Superior temporal gyrus (tissue), 1 donor: ENCODE data around the gene TIPARP.

Source experiments
- DNase-seq: peaks from one replicate; pipeline ENCODE4 v3.0.0-alpha.2; 2016; ENCODE audit errors: extremely low spot score

Gene TIPARP

DNA sequence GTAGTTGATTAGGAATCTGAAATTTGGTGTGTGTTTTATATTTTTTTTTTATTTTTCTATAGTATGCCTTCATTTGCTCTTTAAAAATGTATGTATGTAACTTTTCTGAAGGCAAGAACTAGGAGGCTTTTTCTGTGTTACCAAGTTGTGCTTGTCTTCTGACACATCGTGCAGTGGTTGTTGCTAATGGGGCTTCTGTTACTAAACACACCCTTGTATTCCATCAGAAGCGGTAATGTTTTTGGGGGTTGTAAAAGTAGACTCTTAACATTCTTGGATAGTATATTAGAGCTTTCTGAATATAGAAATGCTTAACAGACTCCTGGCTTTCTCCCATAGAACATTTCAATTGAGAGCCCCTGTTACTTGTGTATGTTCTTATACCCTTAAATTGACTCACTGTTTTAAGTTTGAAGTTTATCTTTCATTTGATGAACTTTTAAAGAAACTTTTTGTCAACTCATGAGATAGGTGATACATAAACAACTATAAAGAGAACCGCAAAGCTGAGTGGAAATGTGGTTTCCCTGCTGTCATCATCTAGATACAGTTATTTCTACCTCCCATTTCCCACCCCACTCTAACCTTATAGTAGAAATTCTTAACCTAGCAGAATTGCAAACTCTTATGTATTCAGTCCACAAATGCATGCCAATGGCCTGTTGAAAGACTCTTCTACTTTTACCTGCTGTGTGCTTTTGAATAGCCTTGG, 2.5 kb downstream of the TIPARP start:
- DNase-seq, result no peak

DNA sequence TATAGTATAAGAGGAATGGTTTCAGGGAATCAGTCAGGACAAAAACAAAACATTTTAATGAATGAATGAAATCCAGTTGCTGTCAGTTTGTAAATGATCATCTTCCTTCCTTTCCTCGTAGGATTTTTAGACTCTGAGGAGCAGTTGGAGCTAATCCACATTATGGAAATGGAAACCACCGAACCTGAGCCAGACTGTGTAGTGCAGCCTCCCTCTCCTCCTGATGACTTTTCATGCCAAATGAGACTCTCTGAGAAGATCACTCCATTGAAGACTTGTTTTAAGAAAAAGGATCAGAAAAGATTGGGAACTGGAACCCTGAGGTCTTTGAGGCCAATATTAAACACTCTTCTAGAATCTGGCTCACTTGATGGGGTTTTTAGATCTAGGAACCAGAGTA, 3.1 kb downstream of the TIPARP start:
- DNase-seq, result no peak

DNA sequence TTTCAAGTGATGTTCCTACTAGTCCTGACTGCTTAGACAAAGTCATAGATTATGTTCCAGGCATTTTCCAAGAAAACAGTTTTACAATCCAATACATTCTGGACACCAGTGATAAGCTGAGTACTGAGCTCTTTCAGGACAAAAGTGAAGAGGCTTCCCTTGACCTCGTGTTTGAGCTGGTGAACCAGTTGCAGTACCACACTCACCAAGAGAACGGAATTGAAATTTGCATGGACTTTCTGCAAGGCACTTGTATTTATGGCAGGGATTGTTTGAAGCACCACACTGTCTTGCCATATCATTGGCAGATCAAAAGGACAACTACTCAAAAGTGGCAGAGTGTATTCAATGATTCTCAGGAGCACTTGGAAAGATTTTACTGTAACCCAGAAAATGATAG, 3.8 kb downstream of the TIPARP start:
- no peak for DNase-seq

DNA sequence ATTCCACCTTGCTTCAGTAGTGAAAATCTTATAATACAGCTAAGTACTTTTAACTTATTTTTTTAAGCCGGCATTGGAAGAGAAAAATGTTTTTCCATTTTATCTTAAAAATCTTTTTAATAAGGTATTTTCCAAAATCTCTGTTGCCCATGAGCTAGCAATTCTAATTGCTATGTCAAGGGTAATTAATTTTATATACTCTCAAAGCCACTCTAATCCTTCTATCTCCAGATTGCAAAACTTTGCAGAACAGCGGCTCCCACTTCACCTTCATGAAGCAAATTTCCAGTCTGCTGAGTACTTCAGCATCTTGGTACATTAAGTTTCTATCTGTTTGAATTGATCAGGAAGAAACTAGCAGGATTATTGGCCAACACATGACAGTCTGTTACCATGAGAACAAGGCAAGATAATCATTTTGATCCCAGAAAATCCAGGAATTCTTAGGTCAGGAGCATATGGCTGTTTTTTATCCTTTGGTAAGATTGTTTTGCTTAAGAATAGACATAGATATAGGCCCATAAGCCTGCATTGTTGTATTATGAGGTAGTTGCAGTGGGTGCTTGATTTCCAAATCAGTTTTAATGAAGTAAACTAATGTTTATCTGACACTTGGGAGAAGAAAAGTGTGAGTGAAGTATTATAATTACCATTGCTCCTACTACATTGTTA, 6.0 kb downstream of the TIPARP start:
- no peak for DNase-seq

DNA sequence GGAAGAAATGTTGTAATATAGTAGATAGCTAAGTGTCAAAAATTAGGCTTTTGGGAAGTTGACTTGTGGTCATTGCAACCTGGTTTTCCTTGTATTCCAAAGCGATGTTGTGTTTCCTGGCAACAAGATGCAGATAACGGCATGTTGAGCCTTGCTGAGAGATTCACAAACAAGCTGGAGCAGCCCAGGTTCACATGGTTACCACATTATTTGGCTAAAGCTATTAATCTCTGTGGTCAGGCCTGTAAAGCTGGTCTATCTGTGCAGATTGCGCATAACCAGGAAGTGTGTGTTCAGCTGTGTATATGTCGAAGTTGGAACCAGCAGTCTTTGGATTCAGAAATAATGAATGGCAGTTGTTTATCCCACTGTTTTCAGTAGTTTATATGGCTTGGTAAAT, 6.6 kb downstream of the TIPARP start:
- no peak for DNase-seq

DNA sequence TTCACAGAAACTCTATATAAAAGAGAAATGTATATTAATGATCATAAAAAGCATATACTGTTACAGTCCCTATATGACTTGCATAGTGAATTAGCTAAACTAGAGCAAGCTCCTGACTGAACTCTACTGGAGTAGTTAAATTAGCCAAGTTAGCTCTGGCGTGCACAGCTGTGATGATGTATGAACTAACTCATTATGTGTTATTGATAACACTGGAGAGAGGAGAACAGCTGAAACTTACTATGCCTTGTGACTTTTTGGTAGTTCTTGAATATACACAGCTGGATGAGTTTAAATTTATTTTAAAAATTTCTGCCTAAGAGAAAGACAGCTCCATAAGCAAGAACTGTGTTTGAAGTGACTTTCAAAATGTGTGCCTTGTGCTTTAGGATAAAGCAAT, 8.1 kb downstream of the TIPARP start:
- no peak for DNase-seq

DNA sequence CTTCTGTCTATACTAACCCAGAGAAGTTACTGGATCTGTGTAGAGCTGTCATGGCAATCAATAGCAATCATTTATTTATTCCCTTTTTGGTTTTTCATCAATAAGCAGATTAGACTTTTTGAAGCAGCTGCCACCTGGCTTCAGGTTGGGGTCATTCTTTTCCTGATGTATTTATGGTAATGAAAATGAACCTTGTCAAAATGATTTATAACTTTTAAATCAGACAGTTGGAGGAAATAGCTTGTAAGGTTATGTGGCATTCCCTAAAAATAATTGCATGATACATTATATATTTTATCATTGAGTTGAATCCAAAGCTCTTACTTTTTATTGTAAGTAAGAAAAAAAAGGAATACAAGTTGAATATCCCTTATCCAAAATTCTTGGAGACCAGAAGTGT, 8.6 kb downstream of the TIPARP start:
- no peak for DNase-seq

DNA sequence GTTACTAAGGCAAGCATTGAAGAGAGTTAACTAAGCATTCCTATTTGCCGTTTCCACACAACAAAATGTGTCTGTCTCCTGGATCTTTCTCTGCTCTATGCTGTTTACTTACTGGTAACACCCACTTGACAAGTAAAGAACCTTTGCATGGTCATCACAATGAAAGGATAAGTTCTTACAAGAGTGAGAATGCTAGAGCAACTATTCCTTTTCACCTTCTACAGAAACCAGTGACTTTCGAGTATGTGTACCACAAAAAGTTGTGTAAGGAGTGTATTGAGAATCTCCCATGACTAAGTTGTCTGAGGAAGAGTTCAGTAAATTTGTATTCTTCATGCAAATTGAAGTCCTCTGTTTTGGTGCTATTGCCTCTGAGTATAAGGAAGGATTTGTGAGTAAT, 10.8 kb downstream of the TIPARP start:
- DNase-seq, result no peak

DNA sequence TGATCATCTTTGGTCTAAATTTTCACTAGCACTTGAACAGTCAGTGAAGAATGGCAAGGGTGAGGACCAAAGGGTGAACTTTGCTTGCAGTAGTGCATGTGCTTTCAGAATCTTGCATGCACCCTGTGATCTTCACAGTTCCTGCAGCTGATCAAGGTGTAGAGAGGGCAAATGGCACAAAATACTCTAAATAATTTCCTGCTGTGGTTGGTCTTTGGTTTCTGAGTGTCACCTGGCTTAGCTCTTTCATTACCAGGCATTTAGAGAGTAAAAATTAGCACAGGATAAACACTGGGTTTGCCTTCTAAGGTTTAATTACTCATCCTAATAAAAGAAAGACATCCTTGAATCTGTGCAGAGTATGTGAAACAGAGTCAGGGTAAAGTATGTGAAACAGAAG, 11.4 kb downstream of the TIPARP start:
- no peak for DNase-seq

DNA sequence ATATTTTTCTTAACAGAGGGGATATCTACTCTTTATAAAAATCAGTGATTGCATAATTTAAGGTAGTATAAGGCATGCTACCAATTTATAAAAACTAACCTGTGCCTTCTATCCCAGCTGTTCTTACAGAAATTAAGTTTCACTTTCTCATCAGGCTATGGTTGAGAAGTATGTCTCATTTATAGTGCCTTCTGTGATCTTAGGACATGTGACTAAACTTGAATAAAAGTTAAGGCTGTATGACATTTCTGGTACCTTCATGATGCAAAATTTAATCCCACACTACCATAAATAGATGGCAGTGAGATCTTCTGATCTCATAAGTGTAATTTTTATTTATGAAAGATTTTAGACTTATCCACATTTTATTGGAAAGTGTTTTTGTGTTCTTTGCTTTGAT, 12.6 kb downstream of the TIPARP start:
- DNase-seq, result no peak

DNA sequence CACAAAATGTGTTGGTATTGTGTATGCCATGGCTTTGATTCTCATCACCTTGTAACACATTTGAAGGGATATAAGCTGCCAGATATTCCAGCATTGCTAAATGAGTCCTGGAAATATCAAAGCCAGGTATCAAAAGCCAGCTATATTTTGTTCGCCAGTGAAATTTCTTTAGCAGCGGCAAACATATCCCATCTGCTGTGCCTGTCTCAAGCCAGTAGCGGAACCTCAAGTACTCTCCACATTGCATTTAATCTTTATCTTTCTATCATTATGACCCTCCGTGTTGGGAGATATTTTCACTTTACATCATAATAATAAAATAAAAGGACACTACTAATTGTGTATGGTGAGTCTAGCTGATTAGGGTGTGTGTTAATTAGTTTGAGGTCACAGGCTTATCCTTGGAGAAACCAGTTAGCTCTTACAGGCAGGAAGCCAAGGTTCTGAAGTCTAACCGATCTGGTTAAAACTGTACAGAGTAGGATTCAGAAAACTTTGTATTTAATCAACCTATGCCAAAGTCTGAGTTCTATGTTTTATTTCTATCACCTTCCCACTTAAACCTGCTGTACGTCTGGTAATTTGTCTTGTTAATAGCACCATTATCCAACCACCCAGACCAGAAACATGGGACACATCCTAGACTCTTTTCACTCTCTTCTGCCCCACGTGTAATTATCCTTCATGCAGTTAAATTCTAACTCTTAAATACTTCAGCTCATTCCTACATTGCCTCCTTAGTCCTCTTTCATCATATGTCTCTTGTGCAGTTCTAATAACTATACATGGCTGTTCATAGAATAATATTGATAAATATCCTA, 14.5 kb downstream of the TIPARP start:
- DNase-seq, result no peak

DNA sequence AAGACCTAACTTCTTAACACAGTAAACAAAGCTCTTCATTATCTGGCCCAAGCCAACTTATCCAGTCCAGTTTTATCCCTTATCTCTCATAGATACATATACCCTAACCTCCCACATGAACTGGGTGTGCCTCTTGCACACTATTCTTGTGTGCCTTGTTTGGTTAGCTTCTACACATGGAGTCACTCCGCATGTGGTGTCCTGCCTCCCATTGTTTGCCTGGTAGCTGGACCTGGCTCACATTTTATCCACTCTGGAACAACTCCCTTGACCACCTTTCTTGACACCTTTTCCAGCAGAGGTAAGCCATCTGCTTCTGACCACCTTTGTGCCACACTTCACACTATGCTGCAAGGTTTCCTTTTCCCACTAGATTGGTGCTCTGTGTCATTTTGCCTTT, 15.2 kb downstream of the TIPARP start:
- no peak for DNase-seq

DNA sequence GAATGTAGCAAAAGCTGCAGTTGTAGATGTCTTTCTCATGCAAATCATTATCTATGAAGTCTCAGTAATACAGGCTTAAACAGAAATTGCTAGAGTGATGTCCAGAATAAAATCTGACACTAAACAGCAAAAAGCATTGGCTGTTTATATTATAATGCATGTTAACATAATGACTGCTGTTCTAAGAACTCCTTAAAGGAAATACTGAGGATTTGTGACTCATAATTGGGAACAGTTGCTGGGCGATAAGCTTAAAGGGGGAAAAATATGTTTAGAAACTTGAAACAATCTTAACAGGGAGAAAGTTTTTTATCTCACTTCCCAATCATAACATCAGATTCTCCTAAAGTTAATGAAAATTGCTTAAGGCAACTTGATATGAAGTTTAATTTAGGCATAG, 17.5 kb downstream of the TIPARP start:
- no peak for DNase-seq

DNA sequence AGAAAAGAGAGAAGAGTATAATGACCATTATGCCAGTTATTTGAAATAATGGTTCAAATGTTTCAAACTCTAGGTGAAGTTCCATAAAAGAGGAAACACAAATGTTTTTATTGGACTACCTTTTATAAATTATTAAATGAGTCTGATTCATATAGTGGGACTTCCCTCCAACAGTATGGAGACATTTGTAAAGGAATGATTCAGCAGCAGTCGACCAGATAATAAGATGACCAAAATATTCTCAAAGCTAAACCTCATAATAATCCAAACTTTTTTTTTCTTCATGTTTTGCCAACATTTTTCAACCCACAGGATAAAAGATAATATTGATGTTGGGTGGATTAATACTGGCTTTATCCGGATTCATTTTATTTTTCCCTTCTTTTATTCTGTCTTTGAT, 18.8 kb downstream of the TIPARP start:
- no peak for DNase-seq

DNA sequence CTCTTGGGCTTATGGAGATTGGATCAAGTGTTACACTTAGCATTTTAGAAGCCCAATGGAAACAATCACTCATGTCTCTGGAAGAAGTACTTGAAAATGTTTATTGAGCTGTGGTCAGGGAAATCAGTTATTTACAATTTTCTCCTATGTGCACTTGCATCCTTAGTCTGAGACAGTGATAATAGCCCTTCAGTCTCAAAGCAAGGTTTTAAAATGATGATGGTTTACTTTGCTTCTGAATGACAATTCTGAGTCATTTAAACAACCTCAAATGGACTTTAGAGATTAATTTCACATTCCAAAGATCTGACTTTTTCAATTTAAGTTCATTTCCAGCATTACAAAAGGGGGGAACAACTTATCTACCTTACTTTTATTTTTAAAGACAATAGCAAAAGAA, 20.1 kb downstream of the TIPARP start:
- DNase-seq, result no peak

DNA sequence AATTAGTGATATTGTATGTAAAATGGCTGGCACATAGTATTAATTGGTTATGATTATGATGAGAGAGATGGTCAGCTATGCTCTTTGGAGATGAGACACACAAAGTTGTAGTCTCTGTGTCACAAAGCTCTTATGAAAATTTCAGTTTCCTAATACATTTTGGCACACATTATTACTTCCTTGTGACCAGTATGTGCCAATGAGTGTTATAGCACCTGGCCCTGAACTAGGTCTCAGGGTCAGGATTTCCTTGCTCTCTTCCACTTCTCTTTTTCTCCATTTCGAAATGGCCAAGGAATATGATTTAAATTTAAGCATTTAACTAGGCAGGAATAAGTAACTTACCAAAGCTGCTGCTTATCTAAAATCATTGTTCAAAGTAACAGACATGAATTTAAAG, 28.0 kb downstream of the TIPARP start:
- DNase-seq, result no peak

DNA sequence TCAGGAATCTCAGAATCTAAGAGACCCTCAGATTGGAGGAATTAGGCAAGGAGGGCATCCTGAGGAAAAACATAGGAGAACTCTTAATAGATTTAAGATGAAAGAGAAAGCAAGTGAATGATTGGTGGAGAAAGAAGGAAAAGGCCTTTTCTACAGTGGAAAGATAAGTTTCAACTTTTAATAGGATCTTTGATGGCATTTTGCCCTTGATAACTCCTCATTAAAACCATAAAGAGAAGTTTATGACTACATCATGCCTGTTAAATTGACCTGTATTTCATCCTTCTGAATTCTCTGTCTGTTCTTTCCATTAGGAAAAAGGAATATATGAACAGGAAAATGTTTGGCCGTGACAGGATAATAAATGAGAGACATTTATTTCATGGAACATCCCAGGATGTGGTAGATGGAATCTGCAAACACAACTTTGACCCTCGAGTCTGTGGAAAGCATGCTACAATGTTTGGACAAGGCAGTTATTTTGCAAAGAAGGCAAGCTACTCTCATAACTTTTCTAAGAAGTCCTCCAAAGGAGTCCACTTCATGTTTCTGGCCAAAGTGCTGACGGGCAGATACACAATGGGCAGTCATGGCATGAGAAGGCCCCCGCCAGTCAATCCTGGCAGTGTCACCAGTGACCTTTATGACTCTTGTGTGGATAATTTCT, 30.1 kb downstream of the TIPARP start:
- no peak for DNase-seq

DNA sequence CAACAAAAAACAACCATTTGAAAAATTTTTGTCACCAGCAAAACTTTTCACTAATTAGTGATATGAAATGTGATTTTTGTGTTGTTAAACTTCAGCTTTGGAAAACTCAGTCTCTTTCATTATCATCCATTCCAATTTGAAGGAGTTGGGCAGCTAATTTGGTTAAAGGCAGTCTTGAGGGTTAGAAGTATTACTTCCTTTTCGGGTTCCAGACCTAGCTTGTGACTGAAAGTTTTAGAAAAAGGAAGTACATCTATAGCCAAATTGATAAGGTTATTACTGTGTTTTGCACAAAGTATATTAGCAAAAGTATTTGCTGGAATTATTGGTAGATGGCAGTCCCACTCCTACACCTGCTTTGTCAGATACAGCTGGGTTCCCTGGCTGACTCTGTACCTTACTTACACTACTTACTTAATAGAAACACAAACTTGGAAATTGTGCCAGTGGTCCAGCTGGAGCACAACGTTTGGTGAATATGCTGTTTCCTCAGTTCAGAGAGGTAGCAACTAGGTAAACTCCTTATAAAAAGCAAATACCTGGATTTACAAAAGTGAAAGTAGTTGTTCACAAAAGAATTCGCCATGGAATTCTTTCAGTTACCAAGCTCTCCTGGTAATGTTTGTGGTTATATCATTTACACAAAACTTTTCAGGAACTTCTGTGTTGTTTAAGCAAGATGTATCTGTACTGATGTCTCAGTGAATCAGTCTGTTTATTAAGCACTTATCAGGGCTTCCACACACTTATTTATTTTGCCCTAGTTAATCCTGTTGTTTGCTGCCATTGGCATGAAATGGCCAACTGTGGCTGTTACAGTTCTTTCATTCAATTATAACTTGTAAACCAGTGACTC, 31.6 kb downstream of the TIPARP start:
- no peak for DNase-seq

DNA sequence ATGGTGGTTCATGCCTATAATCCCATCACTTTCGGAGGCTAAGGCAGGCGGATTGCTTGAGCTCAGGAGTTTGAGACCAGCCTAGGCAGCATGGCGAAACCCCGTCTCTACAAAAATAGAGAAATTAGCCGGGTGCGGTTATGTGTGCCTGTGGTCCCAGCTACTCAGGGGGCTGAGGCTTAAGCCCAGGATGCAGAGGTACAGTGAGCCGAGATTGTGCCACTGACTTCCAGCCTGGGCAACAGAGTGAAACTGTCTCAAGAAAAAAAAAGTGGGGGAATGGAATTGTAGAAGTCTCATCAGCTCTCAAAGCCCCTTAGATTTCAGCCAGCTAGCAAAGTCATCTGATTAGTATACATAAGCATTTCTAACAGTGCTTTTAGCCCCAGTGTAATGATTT, 33.2 kb downstream of the TIPARP start:
- no peak for DNase-seq

DNA sequence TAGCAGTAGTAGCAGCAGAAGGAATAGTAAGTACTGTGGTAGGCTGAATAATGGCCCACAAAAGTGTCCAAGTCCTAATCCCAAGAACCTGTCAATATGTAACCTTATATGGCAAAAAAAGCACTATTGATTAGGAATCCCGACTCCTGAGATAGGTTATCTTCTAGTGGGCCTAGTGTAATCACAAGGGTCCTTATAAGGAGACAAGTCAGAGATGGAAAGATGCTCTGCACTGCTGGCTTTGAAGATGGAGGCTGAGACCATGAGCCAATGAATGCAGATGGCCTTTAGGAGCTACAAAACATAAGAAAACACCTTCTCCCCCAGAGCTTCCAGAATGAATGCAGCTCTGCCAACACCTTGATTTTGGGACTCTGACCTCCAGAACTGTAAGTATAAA, 36.0 kb downstream of the TIPARP start:
- DNase-seq, result no peak

DNA sequence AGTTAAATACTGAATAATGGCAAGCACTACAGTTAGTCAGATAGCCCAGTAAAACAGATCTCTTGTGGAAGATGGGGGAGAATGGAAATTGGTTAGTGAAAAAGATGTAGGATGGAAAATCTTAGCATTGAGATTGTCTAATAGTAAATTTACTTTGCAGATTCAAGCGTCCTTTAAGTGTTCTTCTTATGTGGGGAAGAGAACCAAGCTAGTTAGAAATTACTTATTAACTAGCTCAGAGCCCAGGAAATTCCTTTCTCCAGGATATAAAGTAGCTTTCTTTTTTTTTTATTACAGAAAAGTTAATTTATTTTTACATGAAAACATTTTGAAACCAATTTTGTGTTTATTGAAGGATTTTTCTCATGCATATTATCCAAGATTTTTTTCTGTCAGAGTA, 36.7 kb downstream of the TIPARP start:
- DNase-seq, result no peak
